ENCODE measurements around the gene LTV1.
A peak's percentile ranks its signal among the peaks of the same experiment; 100 is the strongest.
"Not testable (repeated sequence)": the region's sequence is repeated elsewhere in the genome, so short reads cannot be mapped to it uniquely, and the experiment has no call there.

Gene LTV1

GRCh38 chr6:143842902-143843676, at the start of gene LTV1:
Gene LTV1 (plus strand): TSS chr6:143843338. CDS start chr6:143843478, 140 bp downstream.
- peak; percentile 76 for DNase-seq

- not testable (repeated sequence) for DNase-seq
Measured at GRCh38 chr6:143796551-143796950, 46.6 kb upstream of the LTV1 start.

- DNase-seq, result not testable (repeated sequence)
Measured at GRCh38 chr6:143798487-143798886, 44.7 kb upstream of the LTV1 start.

- no peak for DNase-seq
Measured at GRCh38 chr6:143802833-143803565, 40.1 kb upstream of the LTV1 start.

- no peak for DNase-seq
Measured at GRCh38 chr6:143803769-143804568, 39.2 kb upstream of the LTV1 start.

- DNase-seq, result no peak
Measured at GRCh38 chr6:143804835-143805239, 38.3 kb upstream of the LTV1 start.

- DNase-seq, result no peak
Measured at GRCh38 chr6:143806282-143807102, 36.6 kb upstream of the LTV1 start.

GRCh38 chr6:143807103-143807772, 35.9 kb upstream of the LTV1 start:
- no peak for DNase-seq

- no peak for DNase-seq
Measured at GRCh38 chr6:143810745-143811144, 32.4 kb upstream of the LTV1 start.

GRCh38 chr6:143811501-143812157, 31.5 kb upstream of the LTV1 start:
- DNase-seq, result no peak

GRCh38 chr6:143817621-143818020, 25.5 kb upstream of the LTV1 start:
- no peak for DNase-seq

GRCh38 chr6:143821359-143821758, 21.8 kb upstream of the LTV1 start:
- no peak for DNase-seq

GRCh38 chr6:143822584-143823024, 20.5 kb upstream of the LTV1 start:
- DNase-seq, result no peak

GRCh38 chr6:143823548-143823947, 19.6 kb upstream of the LTV1 start:
- DNase-seq, result no peak

- no peak for DNase-seq
Measured at GRCh38 chr6:143828572-143828971, 14.6 kb upstream of the LTV1 start.

- no peak for DNase-seq
Measured at GRCh38 chr6:143836150-143836549, 7.0 kb upstream of the LTV1 start.

- DNase-seq, result no peak
Measured at GRCh38 chr6:143838395-143838794, 4.7 kb upstream of the LTV1 start.

GRCh38 chr6:143839196-143839595, 3.9 kb upstream of the LTV1 start:
- no peak for DNase-seq

GRCh38 chr6:143840595-143841265, 2.4 kb upstream of the LTV1 start:
- no peak for DNase-seq

GRCh38 chr6:143842461-143842901, 657 bp upstream of the LTV1 start:
- no peak for DNase-seq

GRCh38 chr6:143843677-143843999, 500 bp downstream of the LTV1 start:
- DNase-seq, result no peak
